ENCODE results near the gene ZNF83. TPM values are rescaled to one million over a fixed set of nuclear protein-coding genes. Genes with fewer than 3 reads are reported as not detected.
"Not testable (repeated sequence)": the region's sequence is repeated elsewhere in the genome, so short reads cannot be mapped to it uniquely, and the experiment has no call there.

ZNF83 gene
- 10 to 100 TPM; 32.0 to 64.2 TPM for total RNA-seq

DNA sequence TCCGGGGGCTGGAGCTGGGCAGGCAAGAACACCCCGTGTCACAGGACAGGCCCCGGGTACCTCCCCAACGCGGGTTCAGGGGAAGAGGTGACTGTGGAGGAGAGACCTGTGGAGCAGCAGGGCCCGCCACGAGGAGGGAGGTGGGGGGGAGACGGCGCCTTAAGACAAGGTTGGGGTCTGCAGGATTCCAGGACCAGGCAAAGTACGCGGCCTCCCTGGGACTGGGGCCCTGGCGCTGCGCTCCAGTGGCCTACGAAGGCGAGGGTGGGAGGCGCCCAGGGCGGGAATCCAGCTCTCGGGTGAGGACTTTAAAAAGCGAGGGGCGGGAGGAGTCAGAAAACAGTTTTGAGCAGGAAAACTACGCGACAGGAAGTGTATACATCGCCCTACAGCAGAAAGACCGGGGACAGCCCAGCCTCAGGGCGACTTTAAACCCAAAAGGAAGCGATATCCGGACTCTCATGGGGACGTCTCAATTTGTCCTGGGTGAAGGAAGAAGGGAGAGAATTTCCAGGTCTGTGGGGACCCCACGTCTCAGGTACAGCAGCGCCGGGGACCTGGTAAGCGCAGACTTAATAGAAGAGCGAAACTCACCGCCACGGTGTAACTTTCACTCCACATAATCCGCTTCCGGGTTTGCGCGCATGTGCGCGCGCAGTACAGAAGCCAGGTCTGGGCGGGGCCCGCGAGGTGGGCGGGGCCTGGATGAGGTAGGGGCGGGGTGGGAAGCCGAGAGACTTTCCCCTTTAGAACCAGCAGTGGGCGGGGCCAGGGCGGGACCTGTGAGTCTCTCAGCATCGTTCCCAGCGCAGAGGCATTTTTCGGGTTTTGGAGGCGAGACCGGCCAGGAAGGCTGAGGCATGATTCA lies at the start of gene ZNF83:
Gene ZNF83, minus strand, starts transcription at position 638 of the 868 bp plus-strand sequence.
- ATAC-seq (peak; percentile 95), DNase-seq (peak; percentile 96)
- Mint-ChIP-seq H3K9me3 (ENCODE audit: low read depth) (peaks cover 16% of the 10 kb centered on the region), H3K27ac (peak within 1 kb of the TSS; percentile 97), H3K36me3 (peaks cover 59% of the 10 kb centered on the region), H3K27me3 (no peaks in the 10 kb centered on the region), H3K4me3 (peak within 1 kb of the TSS; percentile 99), H3K4me1 (peaks cover 17% of the 10 kb centered on the region)
- CTCF ChIA-PET: no interaction called here

DNA sequence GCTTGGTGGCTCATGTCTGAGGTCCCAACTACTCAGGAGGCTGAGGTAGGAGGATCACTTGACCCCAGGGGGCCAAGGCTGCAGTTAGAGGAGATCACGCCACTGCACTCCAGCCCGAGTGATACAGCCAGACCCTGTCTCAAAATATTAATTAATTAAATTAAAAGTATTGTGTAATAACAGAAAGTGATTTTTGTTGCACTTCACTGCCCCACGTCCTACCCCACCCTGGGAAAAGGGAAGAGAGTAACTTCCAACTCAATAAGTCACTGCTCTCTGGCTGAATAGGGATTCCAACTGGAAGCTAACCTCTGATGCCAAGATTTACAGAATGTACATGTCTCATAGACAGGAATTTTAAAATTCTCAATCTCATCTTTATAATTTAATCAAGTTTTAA lies 49.5 kb upstream of the ZNF83 start:
- Mint-ChIP-seq H3K36me3 (peaks cover 57% of the 10 kb centered on the region), H3K27me3 (no peaks in the 10 kb centered on the region), H3K9me3 (ENCODE audit: low read depth) (peaks cover 12% of the 10 kb centered on the region), H3K27ac (no peak overlapping the region), H3K4me1 (peaks cover 29% of the 10 kb centered on the region), H3K4me3 (no peak overlapping the region)
- CTCF ChIA-PET: no interaction called here
- DNase-seq (no peak), ATAC-seq (no peak)

DNA sequence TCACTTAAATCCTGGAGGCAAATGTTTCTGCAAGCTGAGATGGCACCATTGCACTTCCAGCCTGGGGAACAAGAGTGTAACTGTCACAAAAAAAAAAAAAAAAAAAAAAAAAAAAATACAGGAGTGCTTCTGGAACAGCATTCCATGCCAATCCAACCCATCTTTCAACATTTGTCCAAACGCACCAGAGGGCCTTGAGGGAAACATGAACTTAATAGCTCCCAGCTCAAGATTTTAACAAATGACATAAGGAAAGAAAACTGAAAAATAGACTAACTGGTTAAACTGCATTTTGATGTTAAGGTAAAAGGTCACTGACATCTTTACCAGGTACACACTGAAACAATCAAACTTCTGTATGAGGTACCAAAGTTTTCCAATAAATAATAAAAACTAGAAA lies 47.7 kb upstream of the ZNF83 start:
- Mint-ChIP-seq H3K27me3 (no peaks in the 10 kb centered on the region), H3K36me3 (peaks cover 63% of the 10 kb centered on the region), H3K27ac (no peak overlapping the region), H3K4me3 (no peak overlapping the region), H3K4me1 (peaks cover 30% of the 10 kb centered on the region), H3K9me3 (ENCODE audit: low read depth) (peaks cover 8% of the 10 kb centered on the region)
- ATAC-seq (no peak), DNase-seq (no peak)
- CTCF ChIA-PET: no interaction called here

DNA sequence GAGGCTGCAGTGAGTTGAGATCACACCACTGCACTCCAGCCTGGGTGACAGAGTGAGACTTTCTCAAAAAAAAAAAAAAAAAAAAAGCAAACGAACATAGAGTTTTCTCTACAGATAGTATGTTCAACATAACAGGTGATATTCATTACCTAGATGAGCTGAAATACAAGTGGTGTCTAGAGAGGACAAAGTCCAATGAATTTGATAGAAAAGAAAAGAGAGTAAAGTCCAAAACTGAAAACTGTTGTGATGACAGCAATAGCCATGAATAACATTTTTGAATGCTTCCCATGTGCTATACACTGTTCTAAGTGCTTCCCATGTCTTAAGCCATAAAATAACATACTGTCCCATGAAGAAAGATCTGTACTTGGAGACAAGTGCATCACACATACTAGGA lies 43.1 kb upstream of the ZNF83 start:
- ATAC-seq; H3K27ac Mint-ChIP-seq; H3K4me3 Mint-ChIP-seq; DNase-seq; CTCF ChIA-PET; H3K27me3 Mint-ChIP-seq; H3K9me3 Mint-ChIP-seq (ENCODE audit: low read depth): not testable (repeated sequence)
- peaks cover 67% of the 10 kb centered on the region for H3K36me3 Mint-ChIP-seq
- peaks cover 11% of the 10 kb centered on the region for H3K4me1 Mint-ChIP-seq

DNA sequence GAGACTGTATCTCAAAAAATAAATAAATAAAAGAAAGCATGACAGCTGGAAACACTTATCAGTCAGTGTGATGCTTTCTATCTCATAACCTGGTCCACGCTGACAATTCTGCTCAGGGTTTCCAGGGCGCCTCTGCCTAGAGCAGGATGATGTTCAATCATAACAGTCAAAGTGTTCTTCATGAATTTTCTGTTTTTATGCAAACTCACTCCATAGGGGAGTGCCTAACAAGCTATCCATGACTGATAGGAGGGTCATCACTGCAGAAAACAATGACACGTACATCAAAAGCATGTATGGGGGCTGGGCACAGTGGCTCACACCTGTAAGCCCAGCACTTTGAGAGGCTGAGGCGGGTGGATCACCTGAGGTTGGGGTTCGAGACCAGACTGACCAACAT lies 41.4 kb upstream of the ZNF83 start:
- no peak for ATAC-seq
- Mint-ChIP-seq H3K4me3 (no peak overlapping the region), H3K9me3 (ENCODE audit: low read depth) (peaks cover 16% of the 10 kb centered on the region), H3K27me3 (no peaks in the 10 kb centered on the region), H3K27ac (no peak overlapping the region), H3K4me1 (peaks cover 9% of the 10 kb centered on the region), H3K36me3 (peaks cover 69% of the 10 kb centered on the region)
- CTCF ChIA-PET: no interaction called here
- DNase-seq: no peak

DNA sequence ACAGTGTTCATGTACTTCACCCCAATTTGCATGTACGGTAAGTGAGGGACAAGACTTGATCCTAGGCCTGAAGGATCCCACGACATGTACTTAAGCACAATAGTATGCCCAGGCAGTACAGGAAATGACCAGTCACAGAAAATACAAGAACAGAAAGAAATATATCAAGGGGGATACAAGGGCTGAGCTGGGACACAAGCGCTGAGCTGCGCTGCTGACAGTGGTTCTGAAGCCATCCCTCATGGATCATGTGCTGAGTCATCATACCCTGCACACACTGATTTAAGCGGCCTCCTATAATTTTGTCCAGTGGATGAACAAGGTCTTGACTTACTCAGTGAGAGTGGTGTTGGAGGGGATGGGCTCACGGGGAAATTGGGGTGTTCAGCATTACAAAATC lies 37.1 kb upstream of the ZNF83 start:
- Mint-ChIP-seq H3K9me3 (ENCODE audit: low read depth) (peaks cover 13% of the 10 kb centered on the region), H3K36me3 (peaks cover 73% of the 10 kb centered on the region)
- ATAC-seq, H3K27me3 Mint-ChIP-seq, CTCF ChIA-PET, H3K27ac Mint-ChIP-seq, H3K4me3 Mint-ChIP-seq, DNase-seq, H3K4me1 Mint-ChIP-seq: not testable (repeated sequence)

DNA sequence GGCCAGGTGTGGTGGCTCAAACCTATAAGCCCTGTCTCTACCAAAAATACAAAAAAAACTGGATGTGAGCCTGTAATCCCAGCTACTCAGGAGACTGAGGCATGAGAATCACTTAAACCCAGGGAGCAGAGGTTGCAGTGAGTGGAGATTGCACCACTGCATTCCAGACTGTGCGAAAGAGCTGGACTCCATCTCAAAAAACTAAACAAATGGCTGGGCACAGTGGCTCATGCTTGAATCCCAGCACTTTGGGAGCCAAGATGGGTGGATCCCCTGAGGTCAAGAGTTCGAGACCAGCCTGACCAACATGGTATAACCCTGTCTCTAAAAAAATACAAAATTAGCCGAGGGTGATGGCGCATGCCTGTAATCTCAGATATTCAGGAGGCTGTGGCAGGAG lies 34.9 kb upstream of the ZNF83 start:
- Mint-ChIP-seq H3K9me3 (ENCODE audit: low read depth) (peaks cover 17% of the 10 kb centered on the region), H3K36me3 (peaks cover 79% of the 10 kb centered on the region)
- CTCF ChIA-PET: interaction anchor here (0.6 kb wide), 1 partner anchor 30 kb away, joined by 3 read pairs; no protein-coding TSS in a partner anchor

DNA sequence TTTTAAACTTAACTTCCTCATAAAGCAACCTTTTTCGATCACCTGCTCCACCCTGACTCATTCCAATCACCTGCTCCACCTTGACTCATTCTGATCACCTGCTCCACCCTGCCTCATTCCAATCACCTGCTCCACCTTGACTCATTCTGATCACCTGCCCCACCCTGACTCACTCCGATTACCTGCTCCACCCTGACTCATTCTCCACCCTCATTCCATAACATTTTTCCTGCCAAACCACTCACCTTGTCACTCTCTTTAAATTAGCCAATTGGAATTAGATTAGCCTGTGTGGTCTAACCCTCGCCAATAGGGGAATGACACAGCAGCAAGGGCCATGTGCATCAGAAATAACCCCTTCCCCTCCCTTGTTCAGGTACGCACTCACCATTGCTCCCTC lies 31.9 kb upstream of the ZNF83 start:
- CTCF ChIA-PET: no interaction called here
- peaks cover 83% of the 10 kb centered on the region for H3K36me3 Mint-ChIP-seq
- no peak overlapping the region for H3K4me3 Mint-ChIP-seq
- H3K4me1 Mint-ChIP-seq: peaks cover 6% of the 10 kb centered on the region
- H3K27me3 Mint-ChIP-seq: no peaks in the 10 kb centered on the region
- peaks cover 10% of the 10 kb centered on the region for H3K9me3 Mint-ChIP-seq (ENCODE audit: low read depth)
- no peak for ATAC-seq
- DNase-seq: no peak
- H3K27ac Mint-ChIP-seq: no peak overlapping the region

More for the DNA sequence above, 34.9 kb upstream of the ZNF83 start:
- H3K4me3 Mint-ChIP-seq: no peak overlapping the region
- H3K4me1 Mint-ChIP-seq: peaks cover 8% of the 10 kb centered on the region
- no peak overlapping the region for H3K27ac Mint-ChIP-seq
- DNase-seq (no peak), ATAC-seq (no peak)
- H3K27me3 Mint-ChIP-seq: no peaks in the 10 kb centered on the region

DNA sequence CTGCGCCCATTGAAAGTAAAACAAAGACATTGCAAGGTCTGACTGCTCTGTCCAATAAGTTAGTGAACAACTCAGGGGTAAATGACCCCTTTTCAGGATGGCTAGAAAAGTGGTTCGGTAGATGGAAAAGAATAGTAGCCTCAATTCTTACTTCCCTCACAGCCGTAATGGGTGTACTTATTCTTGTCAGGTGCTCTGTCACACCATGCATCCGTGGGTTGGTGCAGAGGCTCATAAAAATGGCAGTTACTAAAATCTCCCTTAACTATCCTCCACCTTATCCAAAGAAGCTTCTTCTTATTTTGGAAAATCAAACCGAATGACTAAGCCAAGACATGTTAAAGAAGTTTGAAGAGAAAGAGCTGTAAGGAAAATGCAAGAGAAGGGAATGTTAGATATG lies 31.4 kb upstream of the ZNF83 start:
- no peak for DNase-seq
- ATAC-seq: no peak
- CTCF ChIA-PET: no interaction called here
- no peak overlapping the region for H3K4me3 Mint-ChIP-seq
- H3K36me3 Mint-ChIP-seq: peaks cover 84% of the 10 kb centered on the region
- peaks cover 10% of the 10 kb centered on the region for H3K9me3 Mint-ChIP-seq (ENCODE audit: low read depth)
- H3K27ac Mint-ChIP-seq: no peak overlapping the region
- no peaks in the 10 kb centered on the region for H3K27me3 Mint-ChIP-seq
- peaks cover 6% of the 10 kb centered on the region for H3K4me1 Mint-ChIP-seq

DNA sequence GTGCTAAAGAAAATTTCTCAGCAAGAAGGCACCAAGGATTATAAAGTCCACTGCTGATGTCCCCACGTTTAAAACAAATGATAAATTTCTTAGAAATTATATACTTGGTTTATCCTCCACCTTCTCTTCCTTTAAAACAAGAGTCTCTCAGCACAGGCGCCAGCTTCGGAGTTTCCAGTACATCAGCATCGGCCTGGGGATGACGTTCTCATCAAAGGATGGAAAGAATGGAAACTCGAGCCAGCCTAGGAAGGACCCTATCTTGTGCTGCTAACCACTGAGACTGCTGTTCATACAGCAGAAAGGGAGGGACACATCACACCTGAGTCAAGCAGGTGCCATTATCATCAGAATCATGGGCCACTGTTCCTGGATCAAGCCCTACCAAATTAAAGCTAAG lies 29.8 kb upstream of the ZNF83 start:
- no peak for ATAC-seq
- CTCF ChIA-PET: no interaction called here
- Mint-ChIP-seq H3K4me3 (no peak overlapping the region), H3K9me3 (ENCODE audit: low read depth) (peaks cover 7% of the 10 kb centered on the region), H3K27ac (no peak overlapping the region), H3K4me1 (no peaks in the 10 kb centered on the region), H3K27me3 (no peaks in the 10 kb centered on the region), H3K36me3 (peaks cover 82% of the 10 kb centered on the region)
- DNase-seq: no peak

DNA sequence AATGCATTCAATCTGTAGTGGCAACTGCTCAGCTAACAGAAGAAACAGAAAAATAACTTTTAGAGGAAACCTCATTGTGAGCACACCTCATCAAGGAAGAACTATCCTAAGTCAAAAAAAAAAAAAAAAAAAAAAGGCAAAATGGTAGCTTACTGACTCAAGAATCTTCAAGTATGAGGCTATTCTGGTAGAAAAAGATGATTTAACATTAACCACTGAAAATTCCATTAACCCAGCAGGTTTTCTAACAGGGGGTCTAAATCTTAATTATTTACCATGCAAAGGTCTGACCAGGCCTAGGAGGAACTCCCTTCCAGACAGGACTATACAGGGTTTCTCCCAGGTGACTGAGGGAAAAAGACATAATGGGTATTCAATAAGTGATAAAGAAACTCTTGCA lies 28.4 kb upstream of the ZNF83 start:
- Mint-ChIP-seq H3K4me3 (no peak overlapping the region), H3K27me3 (no peaks in the 10 kb centered on the region), H3K36me3 (peaks cover 86% of the 10 kb centered on the region), H3K27ac (no peak overlapping the region), H3K4me1 (no peaks in the 10 kb centered on the region), H3K9me3 (ENCODE audit: low read depth) (peaks cover 11% of the 10 kb centered on the region)
- ATAC-seq: no peak
- CTCF ChIA-PET: interaction anchor here (0.6 to 0.7 kb wide), 2 partner anchors 10 to 416 kb away, joined by 3 to 5 read pairs; no protein-coding TSS in a partner anchor
- DNase-seq: no peak

DNA sequence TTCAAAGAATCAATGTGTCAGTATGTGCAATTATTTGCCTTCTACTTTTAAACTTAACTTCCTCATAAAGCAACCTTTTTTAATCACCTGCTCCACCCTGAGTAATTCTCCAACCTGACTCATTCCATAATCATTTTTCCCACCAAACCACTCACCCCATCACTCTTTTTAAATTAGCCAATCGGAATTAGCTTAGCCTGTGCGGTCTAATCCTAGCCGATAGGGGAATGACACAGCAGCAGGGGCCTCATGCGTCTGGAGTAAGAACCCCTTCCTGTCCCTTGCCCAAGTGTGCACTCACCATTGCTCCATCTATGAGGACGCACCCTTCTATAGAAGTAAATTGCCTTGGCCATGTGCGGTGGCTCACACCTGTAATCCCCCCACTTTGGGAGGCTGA lies 27.4 kb upstream of the ZNF83 start:
- H3K4me3 Mint-ChIP-seq: no peak overlapping the region
- DNase-seq (no peak), ATAC-seq (no peak)
- peaks cover 11% of the 10 kb centered on the region for H3K9me3 Mint-ChIP-seq (ENCODE audit: low read depth)
- H3K4me1 Mint-ChIP-seq: no peaks in the 10 kb centered on the region
- H3K27ac Mint-ChIP-seq: no peak overlapping the region
- no peaks in the 10 kb centered on the region for H3K27me3 Mint-ChIP-seq
- CTCF ChIA-PET: no interaction called here
- peaks cover 87% of the 10 kb centered on the region for H3K36me3 Mint-ChIP-seq

DNA sequence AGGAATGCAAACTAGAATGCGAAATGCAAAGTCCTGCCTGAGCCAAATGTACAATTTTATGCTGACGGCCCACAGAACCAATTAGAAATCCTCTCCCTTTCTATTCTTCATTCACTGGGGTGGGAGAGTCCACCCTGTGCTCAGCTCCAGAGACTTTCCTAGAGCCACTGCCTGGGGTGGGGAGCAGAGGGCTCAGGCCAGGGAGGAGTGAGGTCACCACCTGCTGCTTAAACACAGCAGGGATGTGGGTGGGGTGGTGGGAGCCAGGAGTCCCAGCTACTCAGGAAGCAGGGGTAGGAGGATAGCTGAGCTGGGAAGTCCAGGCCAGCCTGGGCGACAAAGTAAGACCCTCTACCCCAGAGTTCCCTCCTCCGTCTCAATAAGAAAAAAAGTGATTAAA lies 26.9 kb upstream of the ZNF83 start:
- Mint-ChIP-seq H3K27ac (no peak overlapping the region), H3K4me3 (no peak overlapping the region), H3K36me3 (peaks cover 89% of the 10 kb centered on the region), H3K9me3 (ENCODE audit: low read depth) (peaks cover 9% of the 10 kb centered on the region), H3K4me1 (no peaks in the 10 kb centered on the region), H3K27me3 (no peaks in the 10 kb centered on the region)
- DNase-seq: no peak
- CTCF ChIA-PET: no interaction called here
- no peak for ATAC-seq

DNA sequence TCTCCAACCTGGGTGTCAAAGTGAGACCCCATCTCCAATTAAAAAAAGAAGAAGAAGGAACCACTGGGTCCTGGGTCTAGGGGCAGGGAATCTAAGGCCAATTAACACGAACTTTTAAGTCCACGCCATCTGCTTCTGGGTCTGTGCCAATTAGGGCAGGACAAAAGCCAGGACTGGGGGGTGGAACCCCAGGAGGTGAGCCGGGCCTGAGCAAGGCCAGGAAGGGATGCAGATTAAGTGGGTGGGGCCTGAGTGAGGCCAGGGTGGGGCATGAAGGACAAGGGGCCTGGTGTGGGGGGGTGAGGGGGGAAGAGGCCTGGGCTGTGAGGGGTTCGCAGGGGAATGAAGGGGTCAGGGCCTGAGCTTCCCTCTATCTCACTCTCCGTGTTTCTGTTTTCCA lies 26.3 kb upstream of the ZNF83 start:
- no peaks in the 10 kb centered on the region for H3K27me3 Mint-ChIP-seq
- no peak overlapping the region for H3K27ac Mint-ChIP-seq
- CTCF ChIA-PET: no interaction called here

More for the DNA sequence above, 26.3 kb upstream of the ZNF83 start:
- Mint-ChIP-seq H3K36me3 (peaks cover 89% of the 10 kb centered on the region), H3K9me3 (ENCODE audit: low read depth) (peaks cover 7% of the 10 kb centered on the region), H3K4me3 (no peak overlapping the region), H3K4me1 (no peaks in the 10 kb centered on the region)
- DNase-seq: no peak
- ATAC-seq: no peak
